Stimulated activated effector memory CD8-positive, alpha-beta T cell treated with anti-CD3 and anti-CD28 coated beads, Interleukin-12 subunit alpha, Interleukin-12 subunit beta, amount 100 ng/mL, for 72 hours (primary cell): ENCODE data around the gene KRTAP16-1.
"Not testable (repeated sequence)": the region's sequence is repeated elsewhere in the genome, so short reads cannot be mapped to it uniquely, and the experiment has no call there.

Experiments
- ATAC-seq: fragments of 150-1000 bp; cut with Tn5 transposase; 2 replicates; pipeline ENCODE4 v1.10.0; 2021
- DNase-seq, 2 donors: peaks; one replicate each; pipeline ENCODE4 v3.0.0; 2021 to 2022; ENCODE audit warnings: low spot score in 2 of 2
- H3K27ac Mint-ChIP-seq: one replicate; pipeline ENCODE4 v1.8.0; 2022; ENCODE audit warnings: mild to moderate bottlenecking, mixed read lengths
- H3K36me3 Mint-ChIP-seq: one replicate; pipeline ENCODE4 v1.8.0; 2022; ENCODE audit warnings: mild to moderate bottlenecking, mixed read lengths
- H3K4me1 Mint-ChIP-seq: one replicate; pipeline ENCODE4 v1.8.0; 2022; ENCODE audit warnings: mixed read lengths
- H3K4me3 Mint-ChIP-seq: one replicate; pipeline ENCODE4 v1.8.0; 2022; ENCODE audit warnings: mild to moderate bottlenecking, mixed read lengths
- H3K9me3 Mint-ChIP-seq: one replicate; pipeline ENCODE4 v1.8.0; 2022; ENCODE audit warnings: mixed read lengths

Gene KRTAP16-1

GRCh38 chr17:41298458-41299135 is 10.5 kb downstream of the KRTAP16-1 start:
- ATAC-seq (no peak), DNase-seq (no peak)
- Mint-ChIP-seq H3K27ac (no peak overlapping the region), H3K4me1 (peaks cover 12% of the 10 kb centered on the region), H3K4me3 (no peak overlapping the region), H3K9me3 (no peaks in the 10 kb centered on the region), H3K36me3 (no peaks in the 10 kb centered on the region)

DNA sequence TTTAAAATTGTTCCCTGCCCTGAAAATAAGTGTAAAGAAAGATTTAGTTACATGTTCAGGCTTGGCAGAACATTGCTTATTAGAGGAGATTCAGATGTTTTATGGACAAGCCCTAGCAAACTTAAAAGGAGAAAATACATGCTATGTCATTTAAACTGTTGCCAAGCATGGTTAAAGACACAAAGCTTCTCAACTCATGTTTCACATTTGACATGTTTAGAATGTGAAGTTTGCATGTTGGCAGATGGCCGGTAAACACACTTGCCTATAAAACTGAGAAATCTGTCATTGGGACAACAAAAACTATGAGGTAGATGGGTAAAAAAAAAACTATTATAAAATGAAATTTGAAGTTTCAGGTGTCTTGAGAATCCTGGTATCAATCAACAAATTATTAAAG is 12.3 kb downstream of the KRTAP16-1 start:
- DNase-seq (no peak), ATAC-seq (no peak)
- Mint-ChIP-seq H3K9me3 (no peaks in the 10 kb centered on the region), H3K4me1 (peaks cover 9% of the 10 kb centered on the region), H3K4me3 (no peak overlapping the region), H3K36me3 (no peaks in the 10 kb centered on the region), H3K27ac (no peak overlapping the region)

DNA sequence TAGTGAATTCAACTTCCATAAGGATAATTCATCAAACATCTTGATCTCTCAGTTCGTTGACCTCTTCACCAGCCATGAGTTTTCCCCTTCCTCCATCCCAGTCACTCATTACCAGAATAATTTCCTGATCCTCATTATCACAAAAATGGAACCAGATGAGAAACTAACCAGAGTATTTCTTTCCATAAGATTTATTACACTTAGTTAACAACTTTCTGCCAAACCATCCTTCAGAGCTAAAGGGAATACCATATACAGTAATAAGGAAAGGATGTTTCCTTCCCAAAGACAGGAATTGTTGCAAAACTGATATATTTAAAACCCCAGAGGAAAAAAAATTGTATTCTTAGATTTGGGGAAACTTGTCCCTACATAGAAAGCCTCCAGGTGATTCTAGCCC is 15.1 kb downstream of the KRTAP16-1 start:
- no peak overlapping the region for H3K4me3 Mint-ChIP-seq
- no peak for ATAC-seq
- no peak overlapping the region for H3K27ac Mint-ChIP-seq
- DNase-seq: no peak
- no peaks in the 10 kb centered on the region for H3K4me1 Mint-ChIP-seq
- H3K36me3 Mint-ChIP-seq: no peaks in the 10 kb centered on the region
- H3K9me3 Mint-ChIP-seq: no peaks in the 10 kb centered on the region

GRCh38 chr17:41287050-41287449 is 22.1 kb downstream of the KRTAP16-1 start:
- no peak for ATAC-seq
- H3K4me1 Mint-ChIP-seq: no peaks in the 10 kb centered on the region
- H3K9me3 Mint-ChIP-seq: no peaks in the 10 kb centered on the region
- no peaks in the 10 kb centered on the region for H3K36me3 Mint-ChIP-seq
- no peak overlapping the region for H3K27ac Mint-ChIP-seq
- no peak for DNase-seq
- H3K4me3 Mint-ChIP-seq: no peak overlapping the region

DNA sequence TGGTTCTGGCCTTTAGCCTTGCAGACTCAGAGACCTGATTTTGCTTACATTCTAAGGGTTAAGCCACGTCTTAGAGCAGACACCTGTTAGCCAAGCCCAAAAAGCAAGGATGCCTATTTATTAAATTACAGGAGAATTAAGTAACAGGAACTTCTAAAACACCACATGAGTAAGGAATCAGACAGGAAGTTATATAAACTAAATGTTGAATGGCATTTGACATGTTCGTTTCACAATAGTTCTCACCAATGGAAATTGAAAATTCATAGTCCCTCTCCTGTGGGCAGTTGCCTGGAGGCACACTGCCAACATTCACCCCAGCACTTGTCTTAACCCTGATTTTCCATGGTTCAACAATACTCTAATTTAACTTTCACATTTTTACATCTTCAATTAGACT is 24.6 kb downstream of the KRTAP16-1 start:
- no peaks in the 10 kb centered on the region for H3K9me3 Mint-ChIP-seq
- H3K4me3 Mint-ChIP-seq: no peak overlapping the region
- no peak overlapping the region for H3K27ac Mint-ChIP-seq
- no peak for ATAC-seq
- no peak for DNase-seq
- H3K4me1 Mint-ChIP-seq: no peaks in the 10 kb centered on the region
- no peaks in the 10 kb centered on the region for H3K36me3 Mint-ChIP-seq

DNA sequence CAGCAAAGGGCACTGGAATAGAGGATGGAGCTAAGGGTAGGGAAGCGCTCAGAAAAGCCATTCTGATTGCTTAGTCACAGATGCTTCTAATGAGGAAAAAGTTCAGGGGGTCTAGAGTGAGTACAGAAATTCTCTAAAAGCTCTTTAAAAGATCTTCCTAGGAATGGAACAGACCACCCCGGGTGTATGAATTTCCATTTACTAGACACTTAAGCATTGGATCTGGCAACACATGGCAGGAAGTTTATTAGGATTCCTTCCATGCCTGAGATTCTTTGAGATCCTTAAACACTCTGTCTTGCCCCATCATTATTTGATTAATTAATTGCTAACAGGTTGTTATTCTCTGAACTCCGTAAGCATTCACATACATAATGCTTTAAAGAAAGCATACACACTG is 25.1 kb downstream of the KRTAP16-1 start:
- ATAC-seq (no peak), DNase-seq (no peak)
- H3K4me1 Mint-ChIP-seq: no peaks in the 10 kb centered on the region
- H3K36me3 Mint-ChIP-seq: no peaks in the 10 kb centered on the region
- H3K27ac Mint-ChIP-seq: no peak overlapping the region
- H3K4me3 Mint-ChIP-seq: no peak overlapping the region
- H3K9me3 Mint-ChIP-seq: no peaks in the 10 kb centered on the region

DNA sequence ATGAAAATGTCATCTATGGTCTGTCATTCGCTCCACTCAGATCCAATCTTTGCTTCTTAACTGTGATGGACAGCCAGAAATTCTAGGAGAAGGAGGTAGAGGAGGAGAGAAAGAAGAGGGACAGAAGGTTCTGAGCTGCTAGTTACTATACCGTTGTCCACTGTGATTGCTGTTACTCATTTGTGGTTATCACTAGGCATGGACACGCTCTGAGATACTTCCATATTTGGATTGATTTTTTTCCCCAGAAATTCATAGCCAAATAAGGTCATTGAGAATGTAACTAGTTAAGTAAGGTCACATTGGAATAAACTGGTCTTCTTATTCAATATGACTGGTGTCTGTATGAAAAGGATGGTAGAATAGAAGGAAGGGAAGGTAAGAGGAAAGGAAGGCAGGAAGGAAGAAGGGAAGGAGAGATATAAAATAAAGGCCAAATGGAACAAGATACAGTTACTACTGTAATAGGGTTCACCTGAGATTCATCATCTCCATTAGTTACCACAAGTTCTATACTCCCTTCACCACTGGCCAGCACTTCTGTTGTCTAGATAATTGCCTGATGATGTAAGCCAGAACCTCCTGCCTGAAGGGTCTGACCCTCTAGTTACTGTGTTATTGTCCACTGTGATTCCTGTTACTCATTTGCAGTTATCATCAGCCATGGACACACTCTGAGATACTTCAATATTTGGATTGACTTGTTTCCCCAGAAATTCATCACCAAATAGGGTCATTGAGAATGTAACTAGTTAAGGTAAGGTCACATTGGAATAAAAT is 30.7 kb downstream of the KRTAP16-1 start:
- Mint-ChIP-seq H3K4me1 (peaks cover 9% of the 10 kb centered on the region), H3K4me3 (no peak overlapping the region), H3K27ac (no peak overlapping the region), H3K36me3 (no peaks in the 10 kb centered on the region), H3K9me3 (no peaks in the 10 kb centered on the region)
- ATAC-seq: no peak
- DNase-seq: no peak

DNA sequence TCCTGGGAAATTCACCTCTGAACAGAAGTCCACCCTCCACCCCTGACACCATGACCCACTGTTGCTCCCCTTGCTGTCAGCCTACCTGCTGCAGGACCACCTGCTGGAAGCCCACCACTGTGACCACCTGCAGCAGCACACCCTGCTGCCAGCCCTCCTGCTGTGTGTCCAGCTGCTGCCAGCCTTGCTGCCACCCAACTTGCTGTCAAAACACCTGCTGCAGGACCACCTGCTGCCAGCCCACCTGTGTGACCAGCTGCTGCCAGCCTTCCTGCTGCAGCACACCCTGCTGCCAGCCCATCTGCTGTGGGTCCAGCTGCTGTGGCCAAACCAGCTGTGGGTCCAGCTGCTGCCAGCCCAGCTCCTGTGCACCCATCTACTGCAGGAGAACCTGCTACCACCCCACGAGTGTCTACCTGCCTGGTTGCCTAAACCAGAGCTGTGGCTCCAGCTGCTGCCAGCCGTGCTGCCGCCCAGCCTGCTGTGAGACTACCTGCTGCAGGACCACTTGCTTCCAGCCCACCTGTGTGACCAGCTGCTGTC is 33.4 kb downstream of the KRTAP16-1 start, which contains the start of gene KRTAP9-7:
Gene KRTAP9-7 (plus strand): TSS at position 51 of the 543 bp plus-strand sequence. CDS start 0 bp downstream, at position 51.
- H3K36me3 Mint-ChIP-seq, H3K4me3 Mint-ChIP-seq, ATAC-seq, H3K4me1 Mint-ChIP-seq, H3K27ac Mint-ChIP-seq, DNase-seq, H3K9me3 Mint-ChIP-seq: not testable (repeated sequence)

DNA sequence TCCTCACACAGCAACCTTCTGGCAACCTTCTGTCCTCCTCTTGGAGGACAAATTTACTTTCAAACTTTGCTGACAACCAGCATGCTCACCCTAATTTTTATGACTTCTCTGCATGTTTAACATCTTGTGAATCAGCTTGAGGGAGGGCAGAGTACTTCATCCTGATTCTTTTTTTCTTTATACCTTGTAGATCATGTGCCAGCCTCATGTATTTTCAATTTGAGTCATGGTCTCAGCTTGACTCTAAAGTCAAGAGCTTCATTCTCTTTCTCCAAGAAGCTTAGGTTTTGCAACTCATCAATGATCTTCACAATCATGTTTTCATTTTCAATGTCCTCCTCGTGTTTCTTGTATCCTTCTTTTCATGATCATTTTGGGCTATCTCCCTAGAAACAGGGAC is 37.3 kb downstream of the KRTAP16-1 start:
- no peaks in the 10 kb centered on the region for H3K36me3 Mint-ChIP-seq
- peaks cover 9% of the 10 kb centered on the region for H3K4me1 Mint-ChIP-seq
- no peak overlapping the region for H3K27ac Mint-ChIP-seq
- no peak for ATAC-seq
- no peaks in the 10 kb centered on the region for H3K9me3 Mint-ChIP-seq
- H3K4me3 Mint-ChIP-seq: no peak overlapping the region
- no peak for DNase-seq

DNA sequence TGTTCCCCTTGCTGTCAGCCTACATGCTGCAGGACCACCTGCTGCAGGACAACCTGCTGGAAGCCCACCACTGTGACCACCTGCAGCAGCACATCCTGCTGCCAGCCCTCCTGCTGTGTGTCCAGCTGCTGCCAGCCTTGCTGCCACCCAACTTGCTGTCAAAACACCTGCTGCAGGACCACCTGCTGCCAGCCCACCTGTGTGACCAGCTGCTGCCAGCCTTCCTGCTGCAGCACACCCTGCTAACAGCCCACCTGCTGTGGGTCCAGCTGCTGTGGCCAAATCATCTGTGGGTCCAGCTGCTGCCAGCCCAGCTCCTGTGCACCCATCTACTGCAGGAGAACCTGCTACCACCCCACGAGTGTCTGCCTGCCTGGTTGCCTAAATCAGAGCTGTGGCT is 37.8 kb downstream of the KRTAP16-1 start:
- H3K4me3 Mint-ChIP-seq, H3K4me1 Mint-ChIP-seq, ATAC-seq: not testable (repeated sequence)

DNA sequence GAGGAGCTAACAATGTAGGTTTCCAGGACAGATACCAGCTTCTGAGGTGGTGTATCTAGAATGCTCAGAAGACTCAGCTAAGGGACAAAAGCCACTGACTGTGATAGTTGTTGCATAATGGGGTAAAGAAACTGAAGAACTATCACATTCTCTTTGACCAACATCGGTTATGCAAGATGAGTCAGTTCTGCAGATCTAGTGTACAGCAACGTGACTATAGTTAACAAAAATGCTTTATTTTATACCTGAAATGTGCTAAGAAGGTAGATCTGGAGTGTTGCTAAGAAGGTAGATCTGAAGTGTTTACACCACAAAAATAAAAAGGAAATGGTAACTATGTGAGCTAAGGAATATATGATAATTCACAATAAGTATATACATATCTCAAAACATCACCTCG is 41.4 kb downstream of the KRTAP16-1 start:
- Mint-ChIP-seq H3K27ac (no peak overlapping the region), H3K4me1 (peaks cover 4% of the 10 kb centered on the region), H3K4me3 (no peak overlapping the region), H3K9me3 (no peaks in the 10 kb centered on the region), H3K36me3 (no peaks in the 10 kb centered on the region)
- no peak for DNase-seq
- ATAC-seq: no peak

More for the DNA sequence above, 37.8 kb downstream of the KRTAP16-1 start:
- not testable (repeated sequence) for H3K27ac Mint-ChIP-seq, DNase-seq, H3K9me3 Mint-ChIP-seq, H3K36me3 Mint-ChIP-seq

GRCh38 chr17:41265078-41265477 is 44.0 kb downstream of the KRTAP16-1 start, which contains the start of gene KRTAP9-6:
KRTAP9-6 (plus strand) TSS chr17:41265378; CDS start chr17:41265378, 0 bp downstream.
- no peak for DNase-seq
- Mint-ChIP-seq H3K4me1 (peaks cover 5% of the 10 kb centered on the region), H3K36me3 (no peaks in the 10 kb centered on the region), H3K4me3 (no peak within 1 kb of the TSS), H3K27ac (no peak within 1 kb of the TSS), H3K9me3 (no peaks in the 10 kb centered on the region)
- ATAC-seq: no peak

DNA sequence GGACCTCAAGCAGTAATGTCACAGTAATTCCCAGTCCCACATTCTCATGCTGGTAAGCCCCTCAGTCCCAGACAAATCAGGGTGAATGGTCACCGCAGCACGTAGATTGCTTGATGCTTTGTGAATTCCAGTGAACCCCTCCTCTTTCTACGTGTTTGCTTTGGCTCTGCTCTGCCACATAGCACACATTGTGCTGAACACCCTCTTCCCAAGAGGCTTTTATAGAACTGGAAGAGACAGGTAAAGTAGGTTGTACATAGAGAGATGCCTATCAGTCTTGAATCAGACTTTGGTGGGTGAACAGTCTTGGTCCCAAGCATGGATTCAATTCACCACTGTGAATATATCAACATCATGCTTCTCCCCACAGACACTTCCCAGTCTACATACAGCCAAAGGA is 44.5 kb downstream of the KRTAP16-1 start:
- H3K36me3 Mint-ChIP-seq: no peaks in the 10 kb centered on the region
- ATAC-seq (no peak), DNase-seq (no peak)
- H3K9me3 Mint-ChIP-seq: no peaks in the 10 kb centered on the region
- H3K4me1 Mint-ChIP-seq: peaks cover 5% of the 10 kb centered on the region
- H3K4me3 Mint-ChIP-seq: no peak overlapping the region
- no peak overlapping the region for H3K27ac Mint-ChIP-seq

GRCh38 chr17:41263212-41263611 is 45.9 kb downstream of the KRTAP16-1 start:
- no peaks in the 10 kb centered on the region for H3K36me3 Mint-ChIP-seq
- H3K4me3 Mint-ChIP-seq: no peak overlapping the region
- H3K27ac Mint-ChIP-seq: no peak overlapping the region
- DNase-seq (no peak), ATAC-seq (no peak)
- H3K9me3 Mint-ChIP-seq: no peaks in the 10 kb centered on the region
- H3K4me1 Mint-ChIP-seq: peaks cover 5% of the 10 kb centered on the region

DNA sequence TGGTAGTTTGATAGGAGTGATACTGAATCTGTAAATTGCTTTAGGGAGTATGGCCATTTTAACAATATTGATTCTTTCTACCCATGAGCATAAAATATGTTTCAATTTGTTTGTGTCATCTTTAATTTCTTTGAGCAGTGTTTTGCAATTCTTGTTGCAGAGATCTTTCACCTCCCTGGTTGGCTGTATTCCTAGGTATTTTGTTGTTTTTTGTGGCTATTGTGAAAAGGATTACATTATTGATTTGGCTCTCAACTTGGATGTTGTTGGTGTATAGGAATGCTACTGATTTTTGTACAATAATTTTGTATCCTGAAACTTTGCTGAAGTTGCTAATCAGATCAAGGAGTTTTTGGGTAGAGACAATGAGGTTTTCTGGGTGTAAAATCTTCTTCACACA is 50.7 kb downstream of the KRTAP16-1 start:
- Mint-ChIP-seq H3K27ac (no peak overlapping the region), H3K36me3 (no peaks in the 10 kb centered on the region), H3K9me3 (no peaks in the 10 kb centered on the region), H3K4me3 (no peak overlapping the region), H3K4me1 (peaks cover 11% of the 10 kb centered on the region)
- ATAC-seq: no peak
- no peak for DNase-seq
